ENCODE measurements around the gene BTBD2.
"Not testable (repeated sequence)": the region's sequence is repeated elsewhere in the genome, so short reads cannot be mapped to it uniquely, and the experiment has no call there.

Gene BTBD2

DNA sequence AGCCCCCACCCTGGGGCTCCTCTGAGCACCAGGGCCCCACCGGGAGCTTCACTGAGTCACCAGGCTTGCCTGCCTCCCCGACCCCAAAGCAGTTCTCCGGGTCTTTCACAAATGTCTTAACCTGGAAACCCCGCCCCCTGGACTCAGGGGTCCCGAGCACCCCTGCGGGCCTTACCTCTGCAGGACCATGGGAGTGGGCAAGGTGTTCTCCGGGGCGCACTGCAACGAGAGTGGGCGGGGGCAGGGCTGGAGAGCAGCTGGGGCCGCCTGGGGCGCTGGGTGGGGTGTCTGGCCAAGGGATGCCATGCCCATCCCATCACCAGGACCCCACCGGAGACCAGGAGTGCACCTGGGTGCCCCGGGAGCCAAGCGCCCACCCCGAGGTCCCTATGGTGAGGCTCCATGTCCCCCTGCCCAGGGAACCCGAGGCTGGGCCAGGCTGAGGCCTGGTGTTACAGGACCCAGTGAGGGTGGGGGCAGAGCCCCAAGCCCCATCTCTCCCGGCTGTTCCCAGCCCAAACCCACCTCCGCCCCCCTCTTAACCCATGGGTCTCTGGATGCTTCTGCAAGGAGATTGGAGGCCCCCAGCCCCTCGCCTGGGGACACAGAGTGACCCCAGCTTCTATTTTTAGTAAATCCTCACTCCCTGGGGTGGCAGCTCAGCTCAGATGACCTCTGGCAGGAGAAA lies 24.6 kb upstream of the BTBD2 start:
- no peak for DNase-seq (ENCODE audit: low read depth in 2 of 2)

DNA sequence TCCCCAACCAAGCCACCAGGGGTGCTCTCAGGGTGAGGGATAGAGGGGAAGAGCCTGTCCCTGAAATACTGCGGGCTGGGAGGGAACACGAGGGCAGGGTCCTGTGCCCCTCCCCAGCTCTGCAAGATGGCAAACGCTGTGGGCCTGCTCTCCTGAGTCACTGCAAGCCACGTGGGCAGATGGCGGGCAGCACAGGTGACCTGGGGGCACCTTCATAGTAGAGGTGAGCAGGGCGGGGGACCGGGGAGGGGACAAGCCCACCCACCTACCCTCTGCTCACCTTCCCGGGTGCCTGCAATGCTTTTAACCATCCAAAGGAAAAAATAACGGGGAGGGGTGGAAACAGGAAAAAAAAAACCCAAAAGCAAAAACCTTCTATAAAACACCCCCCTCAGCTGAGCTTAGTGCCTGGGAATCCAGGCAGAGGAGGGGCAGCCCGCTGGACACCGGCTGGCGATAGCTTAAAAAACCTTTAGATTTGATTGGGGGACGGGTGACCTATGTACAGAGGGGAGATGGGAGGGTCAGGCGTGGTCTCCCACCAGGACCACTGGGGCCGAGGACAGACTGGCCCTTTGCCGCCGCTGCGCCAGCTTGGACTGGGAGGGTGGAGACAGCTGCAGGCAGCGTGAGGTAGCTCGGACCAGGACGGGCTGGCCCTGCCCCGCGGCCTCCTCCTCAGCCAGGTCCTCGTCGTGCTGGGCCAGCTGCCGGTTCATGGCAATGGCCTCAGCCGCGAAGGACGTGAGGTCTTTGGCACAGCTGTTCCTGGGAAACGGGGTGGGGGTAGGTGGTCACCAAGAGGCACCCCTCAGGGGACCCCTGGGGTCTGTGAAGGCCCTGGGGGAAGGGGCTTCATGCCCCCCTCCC lies 23.8 kb upstream of the BTBD2 start:
- DNase-seq (ENCODE audit: low read depth in 2 of 2): no peak

DNA sequence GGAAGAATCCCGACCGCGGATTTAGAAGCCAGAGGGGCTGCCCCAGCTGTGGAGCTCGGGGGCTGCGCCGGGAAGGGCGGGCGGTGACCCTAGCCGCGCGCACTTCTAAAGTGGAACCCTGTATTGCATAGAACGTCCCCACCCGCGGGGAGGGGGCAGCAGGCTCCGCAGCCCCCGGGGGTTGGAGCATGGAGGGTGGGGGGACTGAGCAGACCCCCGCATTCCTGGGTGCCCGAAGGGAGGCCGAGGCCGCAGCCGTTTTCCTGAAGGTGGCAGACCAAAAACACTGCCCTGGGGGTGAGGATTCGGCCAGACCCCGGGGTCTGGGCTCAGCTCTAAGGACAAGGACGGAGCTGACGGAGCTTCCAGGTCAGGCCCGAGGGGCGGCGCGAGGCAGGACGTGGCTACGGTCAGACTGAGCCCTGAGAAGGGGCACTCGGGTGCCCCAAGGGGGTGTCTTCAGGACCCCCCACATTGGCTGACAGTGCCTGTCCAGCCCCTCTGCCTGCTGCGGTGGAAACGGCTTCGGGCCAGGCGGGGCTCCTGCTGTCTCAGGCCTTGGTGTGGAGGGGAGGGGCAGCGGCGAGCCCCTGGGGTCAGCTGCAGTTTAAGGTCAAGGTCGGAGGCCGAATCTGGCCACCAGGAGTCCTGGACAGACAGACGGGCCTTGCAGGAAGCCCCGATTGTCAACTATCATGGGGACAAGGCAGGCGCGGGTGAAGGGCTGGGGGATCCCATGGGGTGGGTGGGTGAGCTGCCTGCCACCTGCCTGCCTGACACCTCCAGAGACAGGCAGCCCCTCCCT lies 23.0 kb upstream of the BTBD2 start:
- no peak for DNase-seq (ENCODE audit: low read depth in 2 of 2)

DNA sequence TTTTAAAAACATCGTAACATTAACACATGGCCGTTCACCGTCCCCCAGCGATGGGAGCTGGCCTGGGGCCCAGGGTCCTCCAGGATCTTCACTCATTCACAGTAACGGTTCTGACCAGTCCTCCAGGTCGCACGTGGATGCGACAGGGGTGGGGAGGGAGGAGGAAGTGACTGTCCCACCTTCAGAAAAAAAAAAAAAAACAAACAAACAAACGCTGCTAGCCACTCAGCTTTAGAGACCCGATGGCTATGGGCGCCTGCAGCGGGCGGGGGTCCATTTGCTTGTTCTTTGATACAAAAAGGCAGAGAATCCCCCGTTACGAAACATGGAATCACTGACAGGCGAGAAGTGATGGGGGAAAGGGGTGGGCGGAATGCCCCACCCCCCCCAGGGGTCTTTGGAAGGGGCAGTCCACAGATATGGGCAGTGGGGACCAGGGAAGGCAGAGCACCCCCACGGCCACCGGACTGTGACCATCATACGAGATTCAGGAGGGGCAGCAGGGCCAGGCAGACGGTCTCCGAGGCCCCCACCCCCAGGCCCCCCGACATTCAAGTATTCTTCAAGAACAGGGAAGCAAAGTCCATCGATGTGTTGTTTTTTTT lies 22.2 kb upstream of the BTBD2 start:
- no peak for DNase-seq (ENCODE audit: low read depth in 2 of 2)

DNA sequence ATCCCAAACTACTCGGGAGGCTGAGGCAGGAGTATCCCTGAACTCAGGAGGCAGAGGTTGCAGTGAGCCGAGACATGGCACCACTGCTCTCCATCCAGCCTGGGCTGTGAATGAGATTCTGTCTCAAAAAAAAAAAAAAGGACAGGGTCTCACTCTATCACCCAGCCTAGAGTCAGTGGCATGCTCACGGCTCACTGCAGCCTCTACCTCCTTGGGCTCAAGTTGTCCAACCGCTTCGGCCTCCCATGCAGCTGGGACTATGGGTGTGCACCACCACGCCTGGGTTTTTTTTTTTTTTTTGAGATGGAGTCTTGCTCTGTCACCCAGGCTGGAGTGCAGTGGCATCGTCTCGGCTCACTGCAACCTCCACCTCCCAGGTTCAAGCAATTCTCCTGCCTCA lies 20.9 kb upstream of the BTBD2 start:
- DNase-seq (ENCODE audit: low read depth in 2 of 2): no peak

DNA sequence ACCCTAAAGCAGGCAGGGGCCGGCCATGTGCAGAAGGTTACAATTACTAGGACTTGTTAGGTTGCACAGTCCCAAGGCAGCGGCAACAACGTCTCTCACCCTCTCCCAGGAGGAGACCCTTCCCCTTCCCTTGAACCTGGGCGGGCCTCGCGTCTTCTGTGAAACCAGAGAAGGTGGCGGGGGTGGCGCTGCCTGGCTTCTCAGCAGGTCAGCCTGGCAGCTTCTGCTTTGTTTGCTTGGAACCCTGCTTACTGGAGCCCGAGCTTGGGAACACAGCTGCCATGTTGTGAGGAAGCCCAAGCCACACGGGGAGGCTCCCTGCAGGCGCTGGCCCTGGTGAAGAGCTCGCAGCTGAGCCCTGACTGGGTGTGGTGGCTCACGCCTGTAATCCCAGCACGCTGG lies 20.1 kb upstream of the BTBD2 start:
- DNase-seq (ENCODE audit: low read depth in 2 of 2): no peak

DNA sequence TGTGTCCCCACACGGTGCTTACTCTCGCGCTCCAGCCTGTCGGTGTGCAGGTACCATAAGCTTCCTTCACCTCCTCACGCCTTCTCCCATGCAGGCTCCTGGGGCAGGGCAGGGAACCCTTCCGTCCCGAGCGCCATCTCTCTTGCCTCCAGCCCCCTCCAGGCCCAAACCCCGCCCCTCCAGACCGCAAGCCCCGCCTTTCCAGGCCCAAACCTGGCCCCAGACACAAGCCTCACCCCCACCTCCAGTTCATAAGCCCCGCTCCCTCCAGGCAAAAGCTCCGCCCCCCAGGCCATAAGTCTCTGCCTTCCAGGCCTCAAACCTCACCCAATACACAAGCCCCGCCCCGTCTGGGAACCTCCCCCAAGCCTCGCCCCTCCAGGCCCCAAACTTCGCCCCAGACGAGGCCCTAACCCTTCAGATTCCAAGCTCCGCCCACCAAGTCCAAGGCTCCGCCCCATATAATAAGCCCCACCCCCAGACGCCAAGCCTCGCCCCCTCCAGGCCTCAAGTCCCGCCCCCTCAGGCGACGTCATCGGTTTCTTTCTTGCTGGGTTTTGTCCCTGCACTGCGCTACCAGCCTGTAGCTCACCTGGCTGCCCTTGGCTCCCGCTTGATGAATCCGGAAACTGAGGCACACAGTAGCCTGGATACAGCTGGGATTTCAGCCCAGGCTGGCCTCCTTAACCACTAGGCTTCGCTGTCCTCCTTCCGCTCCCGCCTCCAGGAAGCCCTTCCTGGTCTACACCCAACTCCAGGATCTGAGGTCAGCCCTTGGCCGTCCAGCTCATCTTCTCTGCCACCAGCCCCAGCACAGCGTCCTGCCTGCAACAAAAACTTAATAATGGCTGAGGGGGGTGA lies 19.4 kb upstream of the BTBD2 start:
- peak; percentile 33 to 51 for DNase-seq (ENCODE audit: low read depth in 2 of 2)

DNA sequence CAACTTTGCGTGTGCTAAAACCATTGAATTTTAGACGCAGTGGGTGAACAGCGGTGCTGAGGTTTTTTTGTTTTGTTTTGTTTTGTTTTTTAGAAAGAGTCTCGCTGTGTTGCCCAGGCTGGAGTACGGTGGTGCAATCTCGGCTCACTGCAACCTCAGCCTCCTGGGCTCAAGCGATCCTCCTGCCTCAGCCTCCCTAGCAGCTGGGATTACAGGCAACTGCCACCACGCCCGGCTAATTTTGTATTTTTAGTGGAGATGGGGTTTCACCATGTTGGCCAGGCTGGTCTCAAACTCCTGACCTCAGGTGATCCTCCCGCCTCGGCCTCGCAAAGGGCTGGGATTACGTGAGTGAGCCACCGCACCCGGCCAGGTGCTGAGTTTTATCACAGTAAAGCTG lies 18.7 kb upstream of the BTBD2 start:
- DNase-seq (ENCODE audit: low read depth in 2 of 2): not testable (repeated sequence)

DNA sequence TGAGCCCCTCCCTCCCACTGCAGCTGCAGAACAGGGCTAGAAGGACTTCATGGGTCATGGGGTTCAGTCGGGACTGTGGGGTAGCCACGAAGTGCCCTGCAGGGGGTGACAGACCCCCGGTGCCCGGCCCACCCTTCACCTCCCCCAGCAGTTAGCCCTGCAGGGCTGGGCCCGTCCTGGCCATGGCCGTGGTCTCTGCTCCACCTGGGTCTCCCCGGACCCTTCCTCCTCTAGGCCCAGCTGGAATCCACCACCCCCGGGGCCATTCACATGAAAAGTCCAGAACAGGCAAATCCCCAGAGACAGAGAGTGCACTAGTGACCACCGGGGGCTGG lies 18.3 kb upstream of the BTBD2 start:
- no peak for DNase-seq (ENCODE audit: low read depth in 2 of 2)

DNA sequence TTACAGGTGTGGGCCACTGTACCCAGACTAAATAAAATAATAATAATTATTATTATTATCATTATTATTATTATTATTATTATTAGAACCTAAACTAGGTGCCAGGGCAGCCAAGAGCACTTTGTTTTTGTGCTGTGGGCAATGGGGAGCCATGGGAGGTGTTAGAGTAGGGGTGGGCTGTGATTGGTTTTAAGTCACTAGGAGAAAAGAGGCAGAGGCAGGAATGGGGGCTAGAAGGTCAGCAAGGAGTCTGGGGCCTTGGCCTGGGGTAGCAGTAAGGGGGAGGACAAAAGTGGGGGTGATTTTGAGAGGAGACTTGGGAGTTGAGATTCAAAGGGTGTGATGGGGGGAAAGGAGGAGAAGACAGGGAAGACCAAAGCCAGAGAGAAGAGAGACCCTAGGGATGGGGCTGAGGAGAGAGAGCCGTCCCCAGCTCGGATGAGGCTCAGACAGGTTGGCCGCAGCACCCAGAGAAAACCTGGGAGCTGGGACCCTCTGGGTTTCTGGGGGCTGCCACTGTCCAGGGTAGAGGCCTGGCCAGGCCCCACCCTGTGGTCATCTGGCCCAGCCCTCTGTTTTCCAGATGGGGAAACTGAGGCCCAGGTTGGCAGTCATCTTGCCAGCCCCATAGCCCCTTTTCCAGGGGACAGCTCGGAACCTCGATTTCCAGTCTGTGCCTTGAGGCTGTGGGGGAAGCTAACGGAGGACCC lies 17.8 kb upstream of the BTBD2 start:
- no peak for DNase-seq (ENCODE audit: low read depth in 2 of 2)

DNA sequence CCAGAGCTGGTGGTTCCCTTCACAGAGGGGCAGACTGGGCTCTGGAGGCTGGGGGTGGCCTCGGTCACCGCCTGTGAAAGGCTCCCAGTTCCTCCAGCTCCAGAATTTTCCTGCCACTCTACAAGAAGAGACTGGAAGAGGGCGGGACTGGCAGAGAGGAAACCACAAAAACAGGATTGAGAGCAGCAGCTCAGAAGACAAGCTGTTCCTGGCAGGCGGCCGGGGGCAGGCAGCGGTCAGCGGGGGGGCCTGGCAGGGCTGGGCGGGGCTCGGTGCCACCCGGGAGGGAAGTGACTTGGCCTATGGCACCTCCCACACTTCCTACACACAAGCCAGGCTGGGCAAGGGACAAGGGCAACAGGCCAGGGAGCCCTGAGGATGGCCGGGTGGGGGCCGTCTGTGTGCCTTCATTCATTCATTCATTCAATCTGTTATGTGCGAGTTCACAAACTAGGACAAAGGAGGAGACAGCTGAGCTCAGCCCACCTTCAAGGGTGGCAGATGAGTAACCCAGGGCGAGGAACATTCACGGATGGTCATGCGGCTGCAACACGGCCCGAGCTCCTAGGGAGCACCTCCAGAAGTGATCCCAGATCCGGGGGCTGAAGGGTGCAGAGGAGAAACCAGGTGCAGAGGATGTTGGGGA lies 16.9 kb upstream of the BTBD2 start:
- DNase-seq (ENCODE audit: low read depth in 2 of 2): no peak

DNA sequence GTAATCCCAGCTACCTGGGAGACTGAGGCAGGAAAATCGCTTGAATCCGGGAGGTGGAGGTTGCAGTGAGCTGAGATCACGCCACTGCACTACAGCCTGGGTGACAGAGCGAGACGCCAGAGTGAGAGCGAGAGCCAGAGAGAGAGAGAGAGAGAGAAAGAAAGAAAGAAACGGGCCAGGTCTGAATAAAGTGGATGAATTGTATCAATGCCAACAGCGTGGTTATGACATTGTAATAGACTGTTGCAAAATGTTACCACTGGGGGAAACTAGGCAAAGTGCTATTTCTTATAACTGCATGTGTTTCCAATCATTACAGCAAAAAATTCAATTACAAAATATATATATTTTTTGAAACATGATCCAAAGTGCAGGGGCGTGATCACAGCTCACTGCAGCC lies 11.8 kb upstream of the BTBD2 start:
- no peak for DNase-seq (ENCODE audit: low read depth in 2 of 2)

DNA sequence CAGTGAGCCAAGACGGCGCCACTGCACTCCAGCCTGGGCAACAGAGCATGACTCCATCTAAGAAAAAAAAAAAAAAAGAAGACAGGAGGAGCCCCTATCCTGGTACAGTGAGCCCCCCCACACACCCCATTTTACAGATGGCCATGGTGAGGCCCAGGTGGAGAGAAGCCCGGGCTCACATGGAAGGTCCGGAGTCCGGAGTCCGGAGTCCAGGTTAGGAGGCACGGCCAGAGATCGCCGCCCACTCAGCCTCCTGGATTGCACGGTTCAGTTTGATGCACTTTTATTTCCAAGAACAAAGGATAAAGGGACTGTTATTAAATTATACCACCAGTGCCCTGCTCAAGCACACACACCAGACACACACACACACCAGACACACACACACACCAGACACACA lies 11.3 kb upstream of the BTBD2 start:
- DNase-seq (ENCODE audit: low read depth in 2 of 2): no peak

DNA sequence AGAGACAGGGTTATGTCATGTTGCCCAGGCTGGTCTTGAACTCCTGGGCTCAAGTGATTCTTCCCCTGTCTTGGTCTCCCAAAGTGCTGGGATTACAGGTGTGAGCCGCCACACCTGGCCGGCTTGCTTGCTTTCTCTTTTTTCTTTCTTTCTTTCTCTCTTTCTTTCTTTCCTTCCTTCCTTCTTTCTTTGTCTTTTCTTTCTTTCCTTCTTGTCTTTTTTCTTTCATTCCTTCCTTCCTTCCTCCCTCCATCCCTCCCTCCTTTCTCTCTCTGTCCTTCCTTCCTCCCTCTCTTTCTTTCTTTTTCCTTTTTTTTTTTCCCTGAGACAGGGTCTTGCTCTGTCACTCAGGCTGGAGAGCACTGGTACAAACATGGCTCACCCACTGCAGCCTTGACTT lies 6.8 kb upstream of the BTBD2 start:
- DNase-seq (ENCODE audit: low read depth in 2 of 2): no peak

DNA sequence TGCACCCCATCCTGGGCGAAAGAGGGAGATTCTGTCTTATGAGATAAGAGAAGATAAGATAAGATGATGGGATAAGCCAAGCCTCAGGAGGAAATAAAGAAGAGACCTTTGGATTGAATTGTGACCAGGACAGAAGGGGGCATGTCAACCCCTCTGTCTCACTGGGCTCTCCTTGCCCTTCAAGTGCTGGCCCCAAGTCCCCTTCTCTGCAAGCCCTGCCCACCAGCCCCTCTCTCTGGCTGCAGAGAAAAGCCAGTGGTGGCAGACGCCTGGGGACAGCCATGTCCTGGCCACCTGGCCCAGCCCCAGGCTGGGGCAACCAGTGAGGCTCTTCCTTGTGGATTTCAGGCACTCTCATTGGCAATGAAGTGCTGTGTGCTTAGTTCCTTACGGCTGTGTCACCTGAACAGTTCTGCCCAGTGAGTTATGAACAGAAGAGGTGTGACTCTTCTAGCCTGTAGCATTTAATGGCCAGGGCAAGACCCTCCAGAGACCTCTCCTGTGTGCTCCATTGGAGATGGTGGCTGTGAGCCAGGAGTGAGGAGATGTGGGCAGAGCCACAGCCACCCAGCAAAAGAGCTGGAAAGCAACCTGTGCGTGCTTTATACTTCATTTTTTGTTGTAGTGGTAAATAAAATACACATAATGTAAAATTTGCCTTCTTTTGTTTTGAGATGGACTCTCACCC lies 6.1 kb upstream of the BTBD2 start:
- no peak for DNase-seq (ENCODE audit: low read depth in 2 of 2)

DNA sequence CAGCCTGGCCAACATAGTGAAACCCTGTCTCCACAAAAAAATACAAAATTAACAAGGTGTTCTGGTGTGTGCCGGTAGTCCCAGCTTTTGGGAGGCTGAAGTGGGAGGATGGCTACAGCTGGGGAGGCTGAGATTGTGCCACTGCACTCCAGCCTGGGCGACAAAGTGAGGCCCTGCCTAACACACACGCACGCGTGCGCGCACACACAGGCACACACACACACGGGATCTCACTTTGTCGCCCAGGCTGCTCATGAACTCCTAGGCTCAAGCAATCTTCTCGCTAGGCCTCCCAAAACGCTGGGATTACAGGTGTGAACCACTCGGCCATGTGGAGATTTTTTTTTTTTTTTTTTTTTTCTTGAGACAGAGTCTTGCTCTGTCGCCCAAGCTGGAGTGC lies 3.2 kb upstream of the BTBD2 start:
- DNase-seq (ENCODE audit: low read depth in 2 of 2): no peak

DNA sequence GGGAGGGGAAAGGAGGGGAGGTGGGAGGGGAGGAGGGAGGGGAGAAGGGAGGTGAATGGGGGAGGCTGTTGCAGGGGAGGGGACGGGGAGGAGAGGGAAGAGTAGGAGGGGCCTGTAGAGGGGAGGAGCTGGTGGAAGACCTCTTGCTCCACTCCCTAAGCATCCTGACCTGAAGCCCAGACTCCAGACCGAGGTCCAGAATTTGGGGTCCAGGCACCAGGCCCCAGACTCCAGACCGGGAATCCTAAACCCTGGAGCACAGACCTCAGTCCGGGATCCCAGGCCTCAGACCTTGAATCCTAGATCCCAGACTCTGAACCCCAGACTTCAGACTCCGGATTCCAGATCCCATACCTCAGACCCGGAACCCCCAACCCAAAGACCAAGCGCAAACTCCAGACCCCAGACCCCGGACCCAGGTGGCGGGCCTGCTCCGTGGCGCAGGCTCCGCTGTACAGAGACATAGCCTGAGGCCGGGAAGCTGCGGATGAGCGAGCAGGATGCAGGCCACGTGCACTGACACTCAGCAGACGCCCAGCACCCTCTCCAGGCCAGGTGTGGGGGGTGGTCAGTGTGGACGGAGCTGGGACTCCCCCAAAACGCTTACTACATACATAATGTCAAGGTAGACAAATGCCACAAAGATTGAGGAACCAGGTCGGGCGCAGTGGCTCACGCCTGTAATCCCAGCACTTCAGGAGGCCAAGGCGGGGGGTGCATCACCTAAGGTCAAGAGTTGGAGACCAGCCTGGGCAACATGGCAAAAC lies 710 bp upstream of the BTBD2 start:
- peak in 1 of 2 donors; percentile 46 for DNase-seq (ENCODE audit: low read depth in 2 of 2)

DNA sequence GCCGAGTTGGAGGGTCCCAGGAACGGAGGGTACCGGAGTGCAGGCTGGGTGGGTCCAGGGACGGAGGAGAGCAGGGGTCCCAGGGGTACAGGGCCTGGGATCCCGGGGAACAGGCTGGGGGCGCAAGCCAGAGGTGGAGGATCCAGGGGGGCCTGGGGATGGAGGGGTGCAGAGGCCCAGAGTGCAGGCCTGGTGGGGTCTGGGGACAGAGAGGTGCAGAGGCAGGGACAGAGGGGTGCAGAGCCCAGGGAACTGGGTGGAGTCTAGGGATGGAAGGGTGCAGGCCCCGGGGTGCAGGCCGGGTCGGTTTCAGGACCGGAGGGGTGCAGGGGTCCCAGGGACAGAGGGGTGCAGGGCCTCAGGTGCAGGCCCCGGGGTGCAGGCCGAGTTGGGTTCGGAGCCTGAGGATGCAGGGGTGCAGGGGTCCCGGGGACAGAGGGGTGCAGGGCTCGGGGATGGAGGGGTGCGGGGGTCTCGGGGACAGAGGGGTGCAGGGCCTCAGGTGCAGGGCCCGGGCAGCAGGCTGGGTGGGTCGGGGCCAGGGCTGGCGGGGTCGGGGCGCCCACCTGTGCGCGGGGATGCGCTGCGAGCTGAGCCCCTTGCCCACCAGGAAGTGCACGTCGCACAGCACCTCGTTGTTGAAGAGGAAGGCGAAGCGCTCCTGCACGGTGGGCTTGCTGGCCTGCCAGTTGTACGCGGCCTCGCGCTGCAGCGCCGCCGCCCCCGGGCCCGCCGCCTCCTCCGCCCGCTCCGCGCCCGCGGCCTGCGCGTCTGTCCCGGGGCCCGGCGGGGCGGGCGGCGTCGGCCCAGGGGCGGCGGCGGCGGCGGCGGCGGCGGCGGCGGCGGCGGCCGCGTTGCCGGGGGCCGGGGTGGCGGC lies 545 bp downstream of the BTBD2 start:
- peak in 1 of 2 donors; percentile 25 for DNase-seq (ENCODE audit: low read depth in 2 of 2)
